Activated T-cell treated with anti-CD3 and anti-CD28 coated beads, Interleukin-2, amount 50 U/mL, for 1 hour (primary cell): ENCODE results near the gene CCL17.
"Not testable (repeated sequence)": the region's sequence is repeated elsewhere in the genome, so short reads cannot be mapped to it uniquely, and the experiment has no call there.

Source experiments
- DNase-seq: peaks from one replicate; pipeline ENCODE4 v3.0.0-alpha.2; 2020

CCL17 gene

DNA sequence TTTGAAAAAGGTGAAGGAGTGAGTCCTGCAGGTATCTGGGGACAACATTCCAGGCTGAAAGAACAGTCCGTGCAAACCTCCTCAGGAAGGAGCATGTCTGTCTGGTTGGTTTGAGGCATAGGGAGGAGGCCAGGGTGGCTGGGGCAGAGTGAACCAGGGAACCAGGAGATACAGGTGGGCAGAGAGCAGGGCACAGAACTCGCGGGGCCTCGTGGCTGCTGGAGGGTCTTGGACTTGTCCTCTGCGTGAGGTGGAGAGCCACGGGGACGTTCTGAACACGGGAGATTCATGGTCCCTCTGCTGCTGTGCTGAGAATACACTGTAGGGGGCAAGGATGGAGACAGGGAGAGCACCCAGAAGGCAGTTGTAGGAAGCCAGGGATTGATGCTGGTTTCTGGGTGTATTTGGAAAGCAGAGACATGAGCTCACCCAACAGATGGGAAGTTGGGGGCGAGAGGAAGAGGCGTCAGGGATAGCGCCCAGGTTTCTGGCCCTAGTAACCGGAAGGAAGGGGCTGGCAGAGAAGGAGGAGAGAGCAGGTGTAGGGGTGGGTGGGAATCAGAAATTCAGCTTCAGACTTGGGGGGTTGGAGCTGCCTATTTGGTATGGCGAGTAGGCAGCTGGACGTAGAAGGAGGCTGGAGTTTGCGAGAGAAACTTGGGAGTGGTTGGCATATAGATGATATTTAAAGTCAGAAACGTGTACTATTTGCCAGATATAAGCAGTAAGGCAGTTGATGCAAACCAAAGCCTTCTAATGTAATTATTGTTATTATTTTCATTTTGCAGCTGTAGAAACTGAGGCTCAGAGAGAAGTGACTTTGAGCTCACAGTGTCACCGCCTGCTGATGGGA is at the start of gene CCL17:
Gene CCL17 (plus strand): TSS at position 803 of the 853 bp plus-strand sequence. CDS start 9,166 bp downstream, outside the sequence.
- DNase-seq = no peak

DNA sequence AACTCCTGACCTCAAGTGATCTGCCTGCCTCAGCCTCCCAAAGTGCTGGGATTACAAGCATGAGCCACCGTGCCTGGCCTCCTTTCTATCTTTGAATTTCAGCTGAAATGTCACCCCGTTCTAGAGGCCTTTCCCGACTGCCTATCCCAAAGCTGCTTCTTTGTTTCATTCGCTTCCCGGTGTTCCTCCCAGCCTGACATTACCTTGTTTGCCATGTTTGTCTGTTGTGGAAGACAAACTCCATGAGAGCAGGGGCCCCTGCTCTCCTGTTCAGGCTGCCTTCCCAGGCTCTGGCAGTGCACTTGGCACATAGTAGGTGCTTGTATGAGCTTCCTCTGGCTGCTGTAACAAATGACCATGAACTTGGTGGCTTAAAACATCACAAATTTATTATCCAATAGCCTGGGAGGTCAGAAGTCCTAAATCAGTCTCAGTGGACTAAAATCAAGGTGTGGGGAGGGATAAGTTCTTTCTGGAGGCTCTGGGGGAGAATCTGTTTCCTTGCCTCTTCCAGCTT is 48.6 kb upstream of the CCL17 start:
- no peak for DNase-seq

DNA sequence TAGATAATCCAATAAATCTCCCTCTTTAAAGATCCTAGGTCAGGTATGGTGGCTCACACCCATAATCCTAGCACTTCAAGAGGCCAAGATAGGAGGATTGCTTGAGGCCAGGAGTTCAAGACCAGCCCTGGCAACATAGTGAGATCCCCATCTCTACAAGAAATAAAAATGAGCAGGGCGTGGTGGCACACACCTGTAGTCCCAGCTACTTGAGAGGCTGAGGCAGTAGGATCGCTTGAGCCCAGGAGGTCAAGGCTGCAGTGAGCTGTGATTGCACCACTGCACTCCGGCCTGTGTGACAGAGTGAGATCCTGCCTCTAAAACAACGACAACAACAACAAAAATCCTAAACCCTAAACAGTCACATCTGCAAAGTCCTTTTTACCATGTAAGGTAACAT is 48.0 kb upstream of the CCL17 start:
- no peak for DNase-seq

DNA sequence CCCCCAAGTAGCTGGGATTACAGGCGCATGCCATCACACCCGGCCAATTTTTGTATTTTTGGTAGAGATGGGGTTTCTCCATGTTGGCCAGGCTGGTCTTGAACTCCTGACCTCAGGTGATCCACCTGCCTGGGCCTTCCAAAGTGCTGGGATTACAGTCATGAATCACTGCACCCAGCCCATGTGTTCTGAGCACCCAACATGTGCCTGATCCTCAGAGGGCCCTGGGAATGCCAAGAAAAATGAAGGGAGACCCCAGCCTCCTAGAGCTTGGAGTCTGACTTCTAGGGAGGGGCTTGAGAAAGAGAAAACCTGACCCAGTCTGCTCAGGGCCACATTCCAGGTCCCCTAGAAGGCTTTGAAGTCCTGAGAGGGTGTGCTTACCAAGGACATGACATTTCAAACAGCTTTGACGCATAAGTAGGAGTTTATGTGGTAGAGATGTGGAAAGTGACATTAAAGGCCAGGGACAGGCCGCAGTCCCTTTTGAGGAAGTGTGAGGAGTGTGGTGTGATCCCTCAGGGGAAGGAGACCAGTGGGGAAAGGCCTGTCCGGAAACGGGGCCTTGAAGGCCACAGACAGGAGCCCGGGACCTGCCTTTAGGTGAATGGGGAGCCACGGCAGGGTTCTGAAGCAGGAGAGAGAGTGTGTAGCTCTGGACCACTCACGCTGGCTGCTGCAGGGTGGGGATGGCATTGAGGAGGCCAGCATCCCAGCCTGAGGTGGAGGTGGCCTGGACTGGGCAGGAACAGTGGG is 47.1 kb upstream of the CCL17 start:
- no peak for DNase-seq

DNA sequence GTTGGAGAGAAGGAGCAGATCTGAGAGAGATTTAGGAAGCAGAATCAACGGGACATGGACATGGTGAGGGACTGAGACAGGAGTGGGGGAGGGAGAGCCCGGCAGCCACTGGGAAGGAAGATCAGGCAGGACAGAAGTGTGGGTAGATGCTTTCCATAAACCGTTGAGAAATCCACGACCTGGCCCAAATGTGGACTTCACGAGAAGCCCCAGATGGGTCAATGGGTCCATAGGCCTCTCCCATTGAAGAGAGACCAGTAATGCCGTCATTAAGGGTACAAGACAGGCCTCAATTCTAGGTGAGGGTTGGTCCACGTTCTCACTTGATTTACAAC is 46.5 kb upstream of the CCL17 start:
- no peak for DNase-seq

DNA sequence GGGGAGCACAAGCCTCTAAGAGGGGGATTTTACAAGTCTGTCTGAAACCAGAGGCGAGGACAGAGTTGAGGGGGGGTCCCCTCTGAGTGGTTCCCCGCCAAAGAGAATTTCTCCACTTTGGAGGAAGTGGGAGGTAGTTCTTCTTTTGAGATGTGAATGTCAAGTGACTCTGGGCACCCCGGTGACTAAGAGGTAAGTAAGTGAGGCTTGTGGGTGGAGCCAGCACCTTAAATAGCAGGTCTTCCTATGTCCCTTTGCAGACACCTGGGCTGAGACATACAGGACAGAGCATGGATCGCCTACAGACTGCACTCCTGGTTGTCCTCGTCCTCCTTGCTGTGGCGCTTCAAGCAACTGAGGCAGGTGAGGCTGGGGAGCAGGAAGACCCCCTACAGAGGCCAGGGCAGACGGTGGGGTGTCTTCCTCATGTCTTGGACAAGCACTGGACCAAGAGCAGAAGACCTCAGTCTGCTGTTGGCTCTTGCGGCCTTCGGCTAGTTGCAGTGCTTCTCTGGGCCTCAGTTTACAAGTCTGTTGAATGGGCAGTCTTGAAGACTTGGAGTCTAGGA is 46.0 kb upstream of the CCL17 start, which contains the start of gene CCL22:
Gene CCL22 (plus strand): TSS at position 257 of the 569 bp plus-strand sequence. CDS start 34 bp downstream, at position 291.
- DNase-seq = no peak

DNA sequence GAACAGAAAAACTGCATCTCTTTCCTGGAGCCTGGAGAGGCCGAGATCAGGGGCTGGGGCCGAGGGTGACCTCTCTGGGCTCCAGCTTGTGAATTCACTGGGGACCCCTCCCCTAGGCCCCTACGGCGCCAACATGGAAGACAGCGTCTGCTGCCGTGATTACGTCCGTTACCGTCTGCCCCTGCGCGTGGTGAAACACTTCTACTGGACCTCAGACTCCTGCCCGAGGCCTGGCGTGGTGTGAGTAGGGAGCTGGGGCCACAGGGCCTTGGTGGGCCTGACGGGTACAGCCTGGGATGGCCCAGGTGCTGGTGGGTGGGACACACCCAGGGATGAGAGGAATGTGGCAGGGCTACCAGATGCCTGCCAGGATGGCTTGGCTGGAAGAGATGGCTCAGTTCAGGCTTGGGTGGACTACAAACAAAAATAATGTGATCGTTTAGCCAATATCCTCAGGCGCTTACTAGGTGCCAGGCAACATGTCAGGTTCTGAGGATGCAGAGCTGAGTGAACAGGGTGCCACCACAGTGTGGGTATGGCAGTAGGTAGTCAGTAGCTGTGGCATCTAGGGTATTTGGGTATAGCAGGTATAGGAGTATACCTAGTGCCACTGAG is 44.1 kb upstream of the CCL17 start:
- DNase-seq = no peak

DNA sequence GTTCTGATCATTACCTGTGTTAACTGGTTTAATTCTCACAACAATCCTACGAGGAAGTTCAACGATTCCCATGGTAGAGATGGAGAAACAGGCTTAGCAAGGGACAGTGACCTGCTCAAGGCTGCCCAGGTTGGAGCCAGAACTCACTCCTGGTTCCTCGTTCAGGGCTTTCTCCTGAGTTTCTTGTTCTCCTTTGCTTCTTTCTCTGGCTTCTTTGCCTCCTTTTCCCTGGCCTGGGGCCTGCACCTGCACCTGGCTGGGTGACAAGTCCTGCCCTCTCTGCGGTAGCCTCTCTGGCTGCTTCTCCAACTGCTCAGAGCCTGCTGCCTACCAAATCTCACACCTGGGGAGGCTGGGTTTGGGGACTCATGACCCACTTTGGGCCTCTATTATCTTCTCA is 43.2 kb upstream of the CCL17 start:
- no peak for DNase-seq

DNA sequence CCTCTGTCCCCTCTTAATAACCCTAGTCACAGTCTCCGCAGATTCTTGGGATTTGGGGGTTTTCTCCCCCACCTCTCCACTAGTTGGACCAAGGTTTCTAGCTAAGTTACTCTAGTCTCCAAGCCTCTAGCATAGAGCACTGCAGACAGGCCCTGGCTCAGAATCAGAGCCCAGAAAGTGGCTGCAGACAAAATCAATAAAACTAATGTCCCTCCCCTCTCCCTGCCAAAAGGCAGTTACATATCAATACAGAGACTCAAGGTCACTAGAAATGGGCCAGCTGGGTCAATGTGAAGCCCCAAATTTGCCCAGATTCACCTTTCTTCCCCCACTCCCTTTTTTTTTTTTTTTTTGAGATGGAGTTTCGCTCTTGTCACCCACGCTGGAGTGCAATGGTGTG is 40.4 kb upstream of the CCL17 start:
- DNase-seq = no peak

DNA sequence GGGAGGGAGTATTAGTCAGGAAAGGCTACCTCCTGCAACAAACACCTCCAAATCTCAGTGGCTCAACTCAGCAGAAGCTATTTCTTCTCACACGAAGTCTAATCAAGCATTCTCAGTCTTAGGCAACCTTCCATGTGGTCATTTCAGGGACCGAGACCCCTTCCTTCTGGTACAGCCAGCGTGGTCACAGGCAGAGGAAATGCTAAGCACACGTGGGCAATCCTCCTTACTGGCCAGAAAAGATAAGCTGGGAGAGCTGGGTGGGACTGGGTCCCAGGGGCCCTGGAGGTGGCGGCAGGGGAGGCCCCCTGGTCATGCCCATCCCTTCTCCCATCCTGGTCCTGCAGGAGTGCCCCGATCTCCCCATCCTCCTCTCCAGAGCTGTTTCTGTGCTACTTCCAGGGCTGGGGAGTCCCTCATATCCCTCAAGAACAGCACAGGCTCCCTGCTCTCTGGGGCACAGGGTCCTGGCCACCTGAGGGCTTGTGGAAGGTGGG is 38.0 kb upstream of the CCL17 start:
- DNase-seq = no peak

DNA sequence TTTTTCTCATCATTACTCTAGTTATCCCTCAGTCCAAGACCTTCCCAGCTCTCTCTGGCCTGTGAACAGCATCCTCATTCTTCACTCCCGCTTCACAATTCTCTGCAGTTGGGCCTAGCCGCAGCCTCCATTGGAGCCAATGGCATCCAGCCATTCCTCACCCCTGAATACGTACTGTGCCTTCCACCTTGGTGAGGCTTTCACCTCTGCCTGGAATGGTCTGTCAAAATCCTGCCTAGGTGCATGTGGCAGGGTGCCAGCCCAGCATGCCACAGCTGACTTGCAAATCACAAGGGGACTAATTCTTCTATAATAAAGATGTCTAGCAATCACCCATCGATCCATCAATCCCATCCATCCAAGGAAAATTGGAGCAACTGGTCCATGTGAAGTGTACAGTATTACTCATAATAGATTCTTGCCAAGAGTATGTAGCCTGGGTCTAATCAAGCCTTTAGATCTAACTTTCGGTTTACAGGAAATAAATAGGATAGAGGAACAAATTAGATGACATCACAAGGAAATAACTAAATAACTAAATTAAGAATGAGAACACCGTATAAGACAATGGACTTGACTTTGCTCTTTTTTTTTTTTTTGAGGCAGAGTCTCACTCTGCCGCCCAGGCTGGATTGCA is 37.3 kb upstream of the CCL17 start:
- DNase-seq = no peak

DNA sequence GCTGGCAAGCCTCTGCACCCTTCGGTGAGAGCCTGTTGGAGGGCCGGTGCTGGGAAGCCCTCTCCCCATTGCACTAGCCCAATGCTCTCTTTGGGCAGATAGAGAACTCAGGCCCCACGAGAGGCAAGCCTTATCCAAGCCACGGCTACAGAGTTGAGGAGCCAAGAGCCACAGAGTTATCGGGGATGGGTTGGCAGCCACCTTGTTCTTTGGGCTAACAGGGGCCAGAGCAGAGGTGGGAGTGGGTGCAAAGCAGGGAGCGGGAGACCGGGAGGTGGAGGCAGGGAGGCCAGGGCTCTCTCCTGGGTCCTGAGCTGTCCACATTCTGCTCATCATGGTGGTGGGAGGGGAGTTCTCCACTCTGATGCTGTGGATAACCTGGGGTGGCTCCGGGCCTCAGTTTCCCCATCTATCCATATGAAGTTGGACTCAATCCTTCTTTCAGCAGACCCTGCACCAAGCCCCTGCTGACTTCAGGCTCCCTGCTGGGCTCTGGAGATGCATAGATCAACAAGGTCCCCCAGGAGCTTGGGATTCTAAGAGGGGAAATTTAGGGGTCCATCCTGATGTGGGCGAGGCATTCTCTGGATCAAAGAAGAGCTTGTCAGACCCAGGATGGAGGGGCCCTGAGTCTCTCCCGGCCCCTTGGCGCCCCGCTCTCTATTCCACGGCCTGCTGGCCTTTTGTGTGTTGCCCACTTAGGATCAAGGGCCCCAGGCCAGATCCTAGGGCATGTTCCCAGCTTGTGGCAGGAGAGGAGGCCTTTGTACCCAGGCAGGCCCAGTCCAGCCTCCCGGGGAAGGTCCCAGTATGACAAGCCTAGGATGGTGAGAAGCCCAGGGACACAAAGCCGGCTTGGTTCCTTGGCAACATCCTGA is 32.8 kb upstream of the CCL17 start:
- DNase-seq = no peak

DNA sequence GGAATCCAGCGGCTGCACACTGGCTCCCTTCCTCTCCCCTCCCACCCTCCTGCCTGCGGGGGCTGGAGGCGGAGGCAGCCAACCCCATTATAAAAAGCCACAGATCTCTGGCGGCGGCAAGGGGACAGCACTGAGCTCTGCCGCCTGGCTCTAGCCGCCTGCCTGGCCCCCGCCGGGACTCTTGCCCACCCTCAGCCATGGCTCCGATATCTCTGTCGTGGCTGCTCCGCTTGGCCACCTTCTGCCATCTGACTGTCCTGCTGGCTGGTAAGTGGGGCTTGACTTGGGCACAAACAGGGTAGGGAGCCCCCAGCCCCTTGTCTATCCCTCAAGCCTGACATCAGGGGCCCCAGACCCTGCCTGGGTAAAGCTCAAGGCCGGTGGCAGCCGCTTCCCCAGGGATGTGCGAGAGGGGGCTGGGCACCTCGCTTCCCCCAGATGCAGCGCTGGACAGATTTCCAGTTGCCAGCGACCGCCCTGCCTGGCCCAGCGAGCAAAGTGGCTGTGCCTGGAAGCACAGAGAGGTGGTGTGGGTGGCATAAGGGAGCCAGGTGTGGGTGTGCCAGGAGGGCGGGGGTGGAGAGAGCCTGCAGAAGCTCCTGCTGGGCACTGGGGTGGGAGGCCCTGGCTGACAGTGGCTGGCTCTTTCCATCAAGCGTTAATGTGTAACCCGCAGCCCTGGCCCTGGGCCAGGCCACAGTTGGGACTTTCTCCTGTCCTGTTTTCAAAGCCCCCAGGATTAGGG is 32.0 kb upstream of the CCL17 start, which contains the start of gene CX3CL1:
Gene CX3CL1 (plus strand): TSS at position 119 of the 745 bp plus-strand sequence. CDS start 79 bp downstream, at position 198.
- DNase-seq = no peak

DNA sequence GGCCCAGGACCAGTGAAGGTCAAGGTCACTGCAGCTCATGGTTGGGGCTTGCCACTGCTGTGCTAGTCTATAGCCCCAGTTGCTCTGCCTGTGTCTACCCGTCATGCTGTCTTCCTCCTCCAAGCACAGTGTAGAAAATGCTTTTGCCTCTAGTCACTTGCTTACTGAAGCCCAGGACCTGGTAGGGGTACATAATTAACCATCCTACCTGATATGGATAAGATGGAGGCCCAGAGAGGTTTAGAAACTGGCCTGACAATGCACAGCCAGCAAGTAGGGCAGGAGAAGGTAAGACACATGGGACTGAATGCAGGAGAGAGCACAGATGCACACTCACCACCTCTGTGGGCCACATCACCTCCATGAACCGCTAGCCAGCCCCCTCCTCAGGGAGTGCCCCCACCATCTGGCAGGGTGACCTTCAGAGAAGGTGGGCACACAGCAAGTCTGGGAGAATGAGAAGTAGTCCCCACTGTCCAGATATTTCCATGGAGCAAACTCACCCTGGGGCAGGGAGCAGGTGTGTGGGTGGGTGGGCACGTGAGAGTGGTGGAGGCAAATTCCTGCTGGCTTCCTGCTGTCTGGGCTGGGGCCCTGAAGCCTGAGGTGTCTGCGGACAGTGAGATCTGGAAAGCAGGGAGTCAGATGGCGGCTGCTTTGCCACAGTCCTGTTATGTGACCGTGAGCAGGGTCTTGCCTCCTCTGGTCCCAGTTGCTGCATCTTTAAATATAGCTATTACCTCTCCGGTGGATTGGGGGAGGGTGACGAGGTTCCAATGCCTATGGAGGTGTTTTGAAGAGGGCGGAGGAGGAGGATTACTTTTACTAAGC is 31.2 kb upstream of the CCL17 start:
- no peak for DNase-seq

DNA sequence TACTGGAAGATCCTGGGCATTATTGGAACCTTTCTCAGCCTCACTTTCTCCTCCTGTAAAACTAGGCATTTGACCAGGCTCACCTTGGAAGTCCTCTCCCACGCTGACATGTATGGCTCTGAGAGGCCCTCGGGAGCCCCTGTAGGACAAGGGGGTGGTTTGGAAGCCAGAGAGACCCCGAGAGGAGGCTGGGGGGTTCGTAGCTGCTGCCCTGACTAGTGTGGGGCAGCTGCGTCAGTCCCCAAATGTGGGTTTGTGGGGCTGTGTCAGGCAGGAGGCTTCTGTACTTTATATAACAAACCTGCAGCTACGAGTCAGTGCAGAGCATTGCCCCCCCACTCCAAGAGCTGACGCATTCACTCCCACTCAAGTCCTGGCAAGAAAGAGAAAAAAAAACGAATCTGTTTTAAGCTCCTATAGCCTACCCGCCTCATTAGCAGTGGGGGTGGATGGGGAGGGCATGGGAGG is 30.5 kb upstream of the CCL17 start:
- DNase-seq = no peak

DNA sequence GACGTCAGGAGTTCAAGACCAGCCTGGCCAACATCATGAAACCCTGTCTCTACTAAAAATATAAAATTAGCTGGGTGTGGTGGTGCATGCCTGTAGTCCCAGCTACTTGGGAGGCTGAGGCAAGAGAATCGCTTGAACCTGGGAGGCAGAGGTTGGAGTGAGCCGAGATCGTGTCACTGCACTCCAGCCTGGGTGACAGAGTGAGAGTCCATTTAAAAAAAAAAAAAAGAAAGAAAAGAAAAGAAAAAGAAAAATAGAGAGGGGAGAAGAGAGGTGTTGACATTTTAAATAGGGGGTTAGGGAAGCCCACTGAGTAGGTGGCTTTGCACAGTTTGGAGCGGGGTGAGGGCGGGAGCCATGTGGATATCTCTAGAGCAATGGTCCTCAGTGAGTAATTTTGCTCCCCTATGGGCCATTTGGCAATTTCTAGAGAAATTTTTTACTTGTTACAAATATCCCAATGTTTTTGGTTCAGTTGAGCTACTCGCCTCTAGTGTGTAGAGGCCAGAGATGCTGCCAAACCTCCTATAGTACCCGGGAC is 29.6 kb upstream of the CCL17 start:
- not testable (repeated sequence) for DNase-seq

DNA sequence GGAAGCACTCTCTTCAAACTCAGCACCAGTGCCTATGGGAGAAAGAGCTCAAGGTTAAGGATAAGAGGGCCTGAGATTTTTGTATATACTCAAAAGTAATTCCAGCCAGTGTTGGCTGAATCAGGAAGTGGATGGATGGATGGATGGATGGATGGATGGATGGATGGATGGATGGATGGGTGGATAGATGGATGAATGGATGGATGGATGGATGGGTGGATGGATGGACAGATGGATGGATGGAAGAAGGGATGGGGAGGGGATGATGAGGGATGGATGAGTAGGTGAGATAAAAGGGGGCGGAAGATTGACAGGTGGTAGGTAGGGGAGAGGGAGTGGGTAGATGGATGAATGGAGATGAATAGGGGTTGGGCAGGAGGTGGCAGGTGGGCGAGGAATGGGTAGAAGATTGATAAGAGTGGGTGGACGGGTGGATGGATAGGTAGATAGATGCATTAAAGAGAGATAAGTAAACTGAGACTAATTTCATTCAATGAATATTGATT is 28.2 kb upstream of the CCL17 start:
- no peak for DNase-seq

DNA sequence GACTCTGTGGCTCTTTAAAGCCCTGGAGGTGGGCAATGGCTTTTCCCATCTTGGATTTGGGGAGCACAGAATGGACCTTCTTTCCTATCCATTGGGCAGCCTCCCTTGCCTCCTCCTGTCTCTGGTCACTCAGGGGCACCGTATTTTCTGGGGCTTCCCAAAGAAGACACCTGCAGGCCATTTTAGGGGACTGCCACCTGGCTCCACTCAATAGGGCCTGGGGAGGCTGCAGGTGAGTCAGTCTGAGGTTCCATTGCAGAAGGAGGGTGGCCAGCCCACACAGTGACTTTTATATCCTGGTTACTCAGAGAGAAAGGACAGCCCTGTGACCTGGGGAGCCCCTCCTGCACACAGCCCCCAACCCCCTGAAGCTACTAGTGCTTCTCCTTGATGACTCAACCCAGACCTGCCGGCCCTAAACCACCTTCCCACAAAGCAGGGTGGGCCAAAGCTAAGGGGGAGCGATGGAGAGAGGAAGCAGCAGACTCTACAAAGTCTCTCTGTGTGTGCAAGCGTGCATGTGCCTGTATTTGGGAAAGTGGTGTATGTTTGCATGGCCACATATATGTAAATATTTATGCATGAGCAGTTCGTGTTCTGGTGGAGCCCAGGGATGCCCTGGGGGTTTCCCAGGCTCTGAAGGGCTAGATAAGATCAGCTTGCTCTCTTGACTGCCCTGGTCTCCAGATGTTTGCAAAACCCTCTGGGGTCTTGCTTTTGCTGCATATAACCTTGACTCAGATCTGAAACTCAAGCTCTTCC is 27.3 kb upstream of the CCL17 start:
- DNase-seq = no peak
